T47D (cell line): ENCODE data around the gene TLN1.

ENCODE experiments used
- DNase-seq, 2 experiments: peaks; one replicate each; pipeline versions ENCODE4 v3.0.0 to v3.0.0-alpha.2; 2011 to 2012; ENCODE audit warnings: low read depth in 1 of 2, low spot score in 1 of 2
- JUND ChIP-seq: IDR thresholded peaks from 2 replicates; pipeline ENCODE4 v1.6.1; 2012; ENCODE audit warnings: low read depth
- in situ Hi-C: cut with HindIII; loops from 2 replicates; pipeline ENCODE4 v1.10.0; 2016; ENCODE audit warnings: low sequenced_read_pairs, low pct_unique_long_range_greater_than_20kb

TLN1 gene

GRCh38 chr9:35690614-35691333 is 41.2 kb downstream of the TLN1 start:
- in situ Hi-C loops, result no loop called here
- no peak for TF ChIP-seq JUND
- peak; percentile 26 to 54 for DNase-seq

GRCh38 chr9:35690294-35690613 is 41.7 kb downstream of the TLN1 start:
- in situ Hi-C loops, result no loop called here
- DNase-seq, result no peak
- no peak for TF ChIP-seq JUND

GRCh38 chr9:35689542-35690293 is 42.3 kb downstream of the TLN1 start, which contains the start of gene TPM2:
Gene TPM2, minus strand, starts transcription at chr9:35689925. Its CDS starts 108 bp downstream, at chr9:35689817.
- no peak for DNase-seq
- no peak for TF ChIP-seq JUND
- in situ Hi-C loops, result no loop called here

- in situ Hi-C loops, result no loop called here
- DNase-seq, result no peak
- TF ChIP-seq JUND, result no peak
Measured at GRCh38 chr9:35688558-35689541, 43.1 kb downstream of the TLN1 start.

- in situ Hi-C loops, result no loop called here
- DNase-seq, result no peak
- TF ChIP-seq JUND, result no peak
Measured at GRCh38 chr9:35687972-35688557, 43.9 kb downstream of the TLN1 start.

- DNase-seq, result no peak
- in situ Hi-C loops, result no loop called here
- no peak for TF ChIP-seq JUND
Measured at GRCh38 chr9:35687306-35687705, 44.7 kb downstream of the TLN1 start.

- TF ChIP-seq JUND, result no peak
- DNase-seq, result no peak
- in situ Hi-C loops, result no loop called here
Measured at GRCh38 chr9:35686222-35687203, 45.5 kb downstream of the TLN1 start.

- TF ChIP-seq JUND, result no peak
- in situ Hi-C loops, result no loop called here
- DNase-seq, result no peak
Measured at GRCh38 chr9:35685506-35685905, 46.5 kb downstream of the TLN1 start.

- DNase-seq, result no peak
- TF ChIP-seq JUND, result no peak
- in situ Hi-C loops, result no loop called here
Measured at GRCh38 chr9:35684921-35685320, 47.1 kb downstream of the TLN1 start.

GRCh38 chr9:35683323-35683722 is 48.7 kb downstream of the TLN1 start:
- in situ Hi-C loops, result no loop called here
- TF ChIP-seq JUND, result no peak
- no peak for DNase-seq
